GM21367 (cell line): ENCODE results near the gene CDKN3.
"Not testable (repeated sequence)": the region's sequence is repeated elsewhere in the genome, so short reads cannot be mapped to it uniquely, and the experiment has no call there.

ENCODE experiments used
- ATAC-seq: cut with Tn5 transposase; IDR thresholded peaks from one replicate; pipeline ENCODE4 v1.9.1; 2021; ENCODE audit not compliant: unreplicated experiment

CDKN3 gene

GRCh38 chr14:54423991-54424390 is 27.2 kb downstream of the CDKN3 start:
- no peak for ATAC-seq

- ATAC-seq = no peak
Measured at GRCh38 chr14:54424479-54424901, 27.7 kb downstream of the CDKN3 start.

- no peak for ATAC-seq
Measured at GRCh38 chr14:54425068-54425467, 28.3 kb downstream of the CDKN3 start.

- no peak for ATAC-seq
Measured at GRCh38 chr14:54425537-54426274, 28.9 kb downstream of the CDKN3 start.

GRCh38 chr14:54427871-54428270 is 31.1 kb downstream of the CDKN3 start:
- no peak for ATAC-seq

GRCh38 chr14:54428527-54428926 is 31.7 kb downstream of the CDKN3 start:
- no peak for ATAC-seq

- ATAC-seq = peak; percentile 33
Measured at GRCh38 chr14:54435500-54435981, 38.7 kb downstream of the CDKN3 start.

GRCh38 chr14:54437954-54438353 is 41.1 kb downstream of the CDKN3 start:
- not testable (repeated sequence) for ATAC-seq

- ATAC-seq = no peak
Measured at GRCh38 chr14:54438703-54439102, 41.9 kb downstream of the CDKN3 start.

GRCh38 chr14:54440037-54440436 is 43.2 kb downstream of the CDKN3 start:
- no peak for ATAC-seq

GRCh38 chr14:54440476-54440872 is 43.7 kb downstream of the CDKN3 start:
- ATAC-seq = no peak

- peak; percentile 92 for ATAC-seq
Measured at GRCh38 chr14:54440873-54441868, 44.4 kb downstream of the CDKN3 start, which contains the start of gene CNIH1. TSS of gene CNIH1 (minus strand) at chr14:54441374. CDS start at chr14:54441327, 47 bp downstream.

- ATAC-seq = not testable (repeated sequence)
Measured at GRCh38 chr14:54442961-54443360, 46.2 kb downstream of the CDKN3 start.

- ATAC-seq = no peak
Measured at GRCh38 chr14:54443981-54444380, 47.2 kb downstream of the CDKN3 start.

- no peak for ATAC-seq
Measured at GRCh38 chr14:54444681-54445080, 47.9 kb downstream of the CDKN3 start.

GRCh38 chr14:54446161-54446693 is 49.4 kb downstream of the CDKN3 start:
- no peak for ATAC-seq

- ATAC-seq = no peak
Measured at GRCh38 chr14:54447231-54447692, 50.5 kb downstream of the CDKN3 start.

GRCh38 chr14:54450535-54450934 is 53.7 kb downstream of the CDKN3 start:
- ATAC-seq = peak; percentile 62

GRCh38 chr14:54451121-54451601 is 54.4 kb downstream of the CDKN3 start:
- no peak for ATAC-seq

GRCh38 chr14:54451961-54452360 is 55.2 kb downstream of the CDKN3 start:
- ATAC-seq = no peak

- ATAC-seq = no peak
Measured at GRCh38 chr14:54453252-54453651, 56.4 kb downstream of the CDKN3 start.
